HepG2 (cell line): ENCODE measurements around the gene SLC22A5. TPM values are rescaled to one million over a fixed set of nuclear protein-coding genes. Genes with fewer than 3 reads are reported as not detected.

Source experiments
- ATAC-seq: fragments of 200-7000 bp; cut with Tn5 transposase; 3 replicates; pipeline ENCODE4 v1.9.1; 2020; ENCODE audit warnings: mild to moderate bottlenecking, moderate library complexity
- BruUV-seq: library from RNA; stranded (reverse); fragments of 400-500 nt; replicated peaks from 2 replicates; lab custom pipeline; 2021; lab: Mats Ljungman, UMichigan
- CTCF ChIA-PET: fragments of 300-600 bp; formaldehyde crosslinking; extraction: SDS; loops from one replicate; lab custom pipeline; 2021; ENCODE audit warnings: low total read pairs, inconsistent platforms, low intra/inter-chr PET ratio; lab: Yijun Ruan, JAX
- POLR2A ChIA-PET: fragments of 350-600 bp; sonication (Branson Sonifier 250); formaldehyde crosslinking; loops from one replicate; lab custom pipeline; 2020; ENCODE audit warnings: antibody characterized with exemption, inconsistent platforms; lab: Yijun Ruan, JAX
- DNase-seq: peaks from one replicate; pipeline ENCODE4 v3.0.0-alpha.2; 2015; ENCODE audit warnings: low spot score
- FAIRE-seq: peaks from 3 replicates; lab custom pipeline; 2011; peaks lifted over from hg19 to GRCh38; lab: Jason Lieb, UNC
- H2AFZ ChIP-seq: one replicate; pipeline ENCODE4 v1.6.1; 2011; ENCODE audit warnings: low read length, inconsistent platforms
- H3K27ac ChIP-seq: fragments of 300-600 bp; 3 replicates; pipeline ENCODE4 v1.8.0; 2011; ENCODE audit warnings: mixed run types, mild to moderate bottlenecking, mixed read lengths, low read length, inconsistent platforms; ENCODE audit not compliant: insufficient read depth; ENCODE audit errors: extremely low read length
- H3K27me3 ChIP-seq, 2 experiments: fragments of 200-600 bp in 1 of 2; 2 replicates in 1 of 2; 3 replicates in 1 of 2; pipeline versions ENCODE4 v1.6.0 to v1.8.0; 2011; ENCODE audit warnings: low read length in 2 of 2, mild to moderate bottlenecking in 2 of 2, moderate library complexity in 2 of 2, inconsistent platforms in 1 of 2; ENCODE audit not compliant: insufficient read depth in 2 of 2, control insufficient read depth in 1 of 2
- H3K36me3 ChIP-seq, 2 experiments: fragments of 200-600 bp in 1 of 2; replicated peaks in 1 of 2; 2 replicates in 1 of 2; 3 replicates in 1 of 2; pipeline versions ENCODE4 v1.5.1 to v1.8.0; 2011; ENCODE audit warnings: low read length in 2 of 2, inconsistent platforms in 1 of 2; ENCODE audit not compliant: insufficient read depth in 2 of 2, control insufficient read depth in 1 of 2
- H3K4me1 ChIP-seq: 2 replicates; pipeline ENCODE4 v1.5.1; 2012; ENCODE audit warnings: low read length, inconsistent platforms; ENCODE audit not compliant: insufficient read depth
- H3K4me2 ChIP-seq: 2 replicates; pipeline ENCODE4 v1.6.0; 2011; ENCODE audit warnings: low read depth, low read length, inconsistent platforms
- H3K4me3 ChIP-seq, 3 experiments: fragments of 200-600 bp in 1 of 3; sonication (generic), shearing (Covaris generic) in 1 of 3; replicated peaks in 1 of 3; 2 replicates each; pipeline ENCODE4 v1.5.1; 2011 to 2016; ENCODE audit warnings: low read length in 3 of 3, inconsistent platforms in 2 of 3, low read depth in 2 of 3, mild to moderate bottlenecking in 2 of 3, control low read depth in 1 of 3, mixed read lengths in 1 of 3; ENCODE audit not compliant: insufficient read depth in 1 of 3
- H3K79me2 ChIP-seq: one replicate; pipeline ENCODE4 v1.6.1; 2011; ENCODE audit warnings: low read length, inconsistent platforms; ENCODE audit not compliant: insufficient read depth
- H3K9ac ChIP-seq: 2 replicates; pipeline ENCODE4 v1.6.0; 2011; ENCODE audit warnings: mild to moderate bottlenecking, low read depth, low read length, inconsistent platforms; ENCODE audit not compliant: insufficient read depth
- H3K9me3 ChIP-seq: 2 replicates; pipeline ENCODE4 v1.5.1; 2012; ENCODE audit warnings: mild to moderate bottlenecking, low read length
- H4K20me1 ChIP-seq: 2 replicates; pipeline ENCODE4 v1.6.0; 2011; ENCODE audit warnings: inconsistent platforms, mild to moderate bottlenecking, low read length, moderate library complexity; ENCODE audit not compliant: insufficient read depth
- ASH2L ChIP-seq: fragments of 300-600, 200-600 bp; sonication (generic); IDR thresholded peaks from 2 replicates; pipeline ENCODE4 v1.7.0; 2017; ENCODE audit warnings: low read depth, mild to moderate bottlenecking, moderate library complexity, mixed read lengths, low read length; ENCODE audit not compliant: insufficient read length
- ESRRA ChIP-seq: sonication (generic); formaldehyde crosslinking; IDR thresholded peaks from 2 replicates; pipeline ENCODE4 v1.5.1; 2020; ENCODE audit warnings: mild to moderate bottlenecking, low read depth, missing genetic modification reagents
- FLYWCH1 ChIP-seq: sonication (generic); formaldehyde crosslinking; IDR thresholded peaks from 2 replicates; pipeline ENCODE4 v1.8.1; 2023; ENCODE audit warnings: mild to moderate bottlenecking, missing genetic modification reagents
- SKI ChIP-seq: fragments of 450-650 bp; IDR thresholded peaks from one replicate; pipeline ENCODE4 v1.6.1; 2018; ENCODE audit warnings: mild to moderate bottlenecking; ENCODE audit not compliant: partially characterized antibody
- ZC3H4 ChIP-seq: sonication (generic); formaldehyde crosslinking; IDR thresholded peaks from 2 replicates; pipeline ENCODE4 v1.4.0; 2020; ENCODE audit warnings: missing genetic modification reagents, borderline replicate concordance
- ZNF530 ChIP-seq: sonication (generic); formaldehyde crosslinking; IDR thresholded peaks from 2 replicates; pipeline ENCODE4 v1.5.0; 2020; ENCODE audit warnings: low read depth, mild to moderate bottlenecking, missing genetic modification reagents
- ZNF567 ChIP-seq: sonication (generic); formaldehyde crosslinking; IDR thresholded peaks from 2 replicates; pipeline ENCODE4 v1.8.1; 2023; ENCODE audit warnings: mild to moderate bottlenecking, missing genetic modification reagents, borderline replicate concordance
- ZNF629 ChIP-seq: sonication (generic); formaldehyde crosslinking; conservative IDR thresholded peaks from 2 replicates; pipeline ENCODE4 v1.5.0; 2020; ENCODE audit warnings: missing genetic modification reagents
- in situ Hi-C: cut with HindIII; loops from 2 replicates; pipeline ENCODE4 v1.10.0; 2017; ENCODE audit warnings: low pct_unique_long_range_greater_than_20kb; ENCODE audit not compliant: extremely low pct_ligation_motif_present
- intact Hi-C: fragments of 100-400 bp; cut with micrococcal nuclease; formaldehyde crosslinking; loops from one replicate; pipeline ENCODE4 v1.10.0; 2022; ENCODE audit not compliant: unreplicated experiment
- polyA plus RNA-seq, 8 experiments: library from polyadenylated mRNA; depleted of rRNA in 3 of 8; stranded (reverse) in 7 of 8; unstranded in 1 of 8; fragments of >200 nt; fragmentation: Illumina TruSeq in 4 of 8; extraction: Trizol in 4 of 8; gene quantifications; 2 replicates each; pipeline versions ENCODE4 v1.2.1 to v1.2.3, GENCODE V29; 2011 to 2016; ENCODE audit warnings: low read depth in 4 of 8, missing spikeins in 1 of 8, mixed read lengths in 1 of 8; ENCODE audit not compliant: insufficient read depth in 1 of 8
- total RNA-seq, 5 experiments: library from RNA; depleted of rRNA; stranded (reverse); fragments of >200 nt; fragmentation: Illumina TruSeq; extraction: Trizol; gene quantifications; 2 replicates each; pipeline ENCODE4 v1.2.3, GENCODE V29; 2016; ENCODE audit warnings: low read depth in 1 of 5
- TF ChIP-seq, protein P1 (sequence below): sonication (generic); formaldehyde crosslinking; IDR thresholded peaks from 2 replicates; pipeline ENCODE4 v1.9.0; 2021; ENCODE audit warnings: missing genetic modification reagents, borderline replicate concordance

SLC22A5 gene
- total and polyA plus RNA-seq, 2 of the 13 experiments (the other 11 are each of a cell fraction or from before 2014, with no cell fraction given) = 7.1 to 15.1 TPM

DNA sequence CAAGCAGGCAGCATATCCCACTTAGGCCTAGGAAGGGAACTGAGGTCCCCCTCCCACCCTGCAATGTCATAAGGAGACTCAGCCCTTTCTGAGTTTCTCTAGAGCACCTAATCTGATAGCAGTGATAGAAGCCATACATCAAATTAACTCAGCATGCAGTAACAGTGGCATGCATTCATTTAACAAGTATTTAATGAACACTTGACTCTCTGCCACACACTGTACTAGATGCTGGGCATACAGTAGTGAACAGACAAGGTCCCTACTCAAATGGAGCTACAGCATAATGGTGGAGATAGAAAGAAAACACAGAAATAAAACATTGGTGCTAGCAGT is 58.6 kb downstream of the SLC22A5 start:
- Histone ChIP-seq H3K4me1 (peaks cover 64% of the 10 kb centered on the region), H3K27ac (no peak overlapping the region), H3K4me3 (no peak overlapping the region), H3K9ac (no peak overlapping the region)
- CTCF ChIA-PET = no interaction called here
- BruUV-seq = no TSS peak
- FAIRE-seq = no peak
- in situ Hi-C loops = loop anchor here (10.0 kb wide), 1 partner anchor 67 kb away; the partner anchor contains the start of gene IRF1
- no peak for TF ChIP-seq FLYWCH1 (CRISPR knock-in tag)
- no peak for TF ChIP-seq ZNF567 (CRISPR knock-in tag)
- TF ChIP-seq, protein P1, sequence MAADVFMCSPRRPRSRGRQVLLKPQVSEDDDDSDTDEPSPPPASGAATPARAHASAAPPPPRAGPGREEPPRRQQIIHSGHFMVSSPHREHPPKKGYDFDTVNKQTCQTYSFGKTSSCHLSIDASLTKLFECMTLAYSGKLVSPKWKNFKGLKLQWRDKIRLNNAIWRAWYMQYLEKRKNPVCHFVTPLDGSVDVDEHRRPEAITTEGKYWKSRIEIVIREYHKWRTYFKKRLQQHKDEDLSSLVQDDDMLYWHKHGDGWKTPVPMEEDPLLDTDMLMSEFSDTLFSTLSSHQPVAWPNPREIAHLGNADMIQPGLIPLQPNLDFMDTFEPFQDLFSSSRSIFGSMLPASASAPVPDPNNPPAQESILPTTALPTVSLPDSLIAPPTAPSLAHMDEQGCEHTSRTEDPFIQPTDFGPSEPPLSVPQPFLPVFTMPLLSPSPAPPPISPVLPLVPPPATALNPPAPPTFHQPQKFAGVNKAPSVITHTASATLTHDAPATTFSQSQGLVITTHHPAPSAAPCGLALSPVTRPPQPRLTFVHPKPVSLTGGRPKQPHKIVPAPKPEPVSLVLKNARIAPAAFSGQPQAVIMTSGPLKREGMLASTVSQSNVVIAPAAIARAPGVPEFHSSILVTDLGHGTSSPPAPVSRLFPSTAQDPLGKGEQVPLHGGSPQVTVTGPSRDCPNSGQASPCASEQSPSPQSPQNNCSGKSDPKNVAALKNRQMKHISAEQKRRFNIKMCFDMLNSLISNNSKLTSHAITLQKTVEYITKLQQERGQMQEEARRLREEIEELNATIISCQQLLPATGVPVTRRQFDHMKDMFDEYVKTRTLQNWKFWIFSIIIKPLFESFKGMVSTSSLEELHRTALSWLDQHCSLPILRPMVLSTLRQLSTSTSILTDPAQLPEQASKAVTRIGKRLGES = no peak
- no peak for TF ChIP-seq SKI
- TF ChIP-seq ESRRA (CRISPR knock-in tag) = no peak
- no peak for TF ChIP-seq ZNF629 (CRISPR knock-in tag)
- no peak for TF ChIP-seq ZNF530
- TF ChIP-seq ZC3H4 (CRISPR knock-in tag) = no peak
- no peak for TF ChIP-seq ASH2L
- TF ChIP-seq, all 625 proteins: peak for 0
- H3K9me3 ChIP-seq = no peaks in the 10 kb centered on the region
- no peaks in the 10 kb centered on the region for H3K79me2 ChIP-seq
- DNase-seq (no peak), ATAC-seq (no peak)
- no peaks in the 10 kb centered on the region for H3K27me3 ChIP-seq
- no peak overlapping the region for H2AFZ ChIP-seq
- no peaks in the 10 kb centered on the region for H4K20me1 ChIP-seq
- intact Hi-C loops = no loop called here
- POLR2A ChIA-PET = interaction anchor here (1.0 to 6.7 kb wide), 5 partner anchors 28 to 70 kb away, joined by 3 to 86 read pairs (median 7); partner anchors contain the start of gene IRF1
- no peak overlapping the region for H3K4me2 ChIP-seq
- no peaks in the 10 kb centered on the region; a peak in 1 of 5 replicates for H3K36me3 ChIP-seq
